MM.1S (cell line): Measurements from ENCODE around the gene BLCAP.

Experiments
- DNase-seq: peaks from one replicate; pipeline ENCODE4 v3.0.0-alpha.2; 2015
- H2AFZ ChIP-seq: fragments of 300-600 bp; sonication (generic); 2 replicates; pipeline ENCODE4 v1.6.0; 2016; ENCODE audit warnings: antibody characterized with exemption, low read length
- H3F3A ChIP-seq: fragments of 300-600 bp; sonication (generic); 2 replicates; pipeline ENCODE4 v1.6.1; 2016; ENCODE audit warnings: mild to moderate bottlenecking, antibody characterized with exemption, low read length, moderate library complexity, mixed read lengths; ENCODE audit not compliant: insufficient read depth
- H3K27ac ChIP-seq: fragments of 300-600 bp; sonication (generic); 2 replicates; pipeline ENCODE4 v1.5.1; 2016; ENCODE audit warnings: mild to moderate bottlenecking, low read length
- H3K27me3 ChIP-seq: fragments of 300-600 bp; sonication (generic); replicated peaks from 2 replicates; pipeline ENCODE4 v1.6.0; 2016; ENCODE audit warnings: low read length; ENCODE audit not compliant: insufficient read depth
- H3K36me3 ChIP-seq: fragments of 300-600 bp; sonication (generic); replicated peaks from 2 replicates; pipeline ENCODE4 v1.6.1; 2016; ENCODE audit warnings: mild to moderate bottlenecking, low read length, mixed read lengths; ENCODE audit not compliant: insufficient read depth
- H3K4me1 ChIP-seq: fragments of 300-600 bp; sonication (generic); 2 replicates; pipeline ENCODE4 v1.6.1; 2016; ENCODE audit warnings: low read length, mixed read lengths
- H3K4me2 ChIP-seq: fragments of 300-600 bp; sonication (generic); 2 replicates; pipeline ENCODE4 v1.6.0; 2016; ENCODE audit warnings: low read depth, low read length
- H3K4me3 ChIP-seq: fragments of 300-600 bp; sonication (generic); 2 replicates; pipeline ENCODE4 v1.5.1; 2016; ENCODE audit warnings: low read length, mixed read lengths
- H3K79me2 ChIP-seq: fragments of 300-600 bp; sonication (generic); 2 replicates; pipeline ENCODE4 v1.6.1; 2016; ENCODE audit warnings: mixed run types, low read length, mixed read lengths
- H3K9ac ChIP-seq: fragments of 300-600 bp; sonication (generic); 2 replicates; pipeline ENCODE4 v1.6.1; 2016; ENCODE audit warnings: low read length, mixed read lengths
- H3K9me2 ChIP-seq: fragments of 300-600 bp; sonication (generic); replicated peaks from 2 replicates; pipeline ENCODE4 v1.6.1; 2016; ENCODE audit warnings: mild to moderate bottlenecking, low read length, mixed read lengths; ENCODE audit not compliant: insufficient read depth
- H3K9me3 ChIP-seq: fragments of 300-600 bp; sonication (generic); replicated peaks from 2 replicates; pipeline ENCODE4 v1.6.1; 2016; ENCODE audit warnings: mild to moderate bottlenecking, low read length, mixed read lengths; ENCODE audit not compliant: insufficient read depth
- H4K20me1 ChIP-seq: fragments of 300-600 bp; sonication (generic); 2 replicates; pipeline ENCODE4 v1.6.1; 2016; ENCODE audit warnings: mild to moderate bottlenecking, low read length, moderate library complexity, mixed read lengths; ENCODE audit not compliant: insufficient read depth
- CTCF ChIP-seq: fragments of 300-600 bp; sonication (generic); IDR thresholded peaks from 2 replicates; pipeline ENCODE4 v1.5.1; 2016; ENCODE audit warnings: antibody characterized with exemption, low read length, mixed read lengths
- EZH2 ChIP-seq: fragments of 300-600 bp; sonication (generic); optimal IDR thresholded peaks from 2 replicates; pipeline ENCODE3; 2017; ENCODE audit warnings: low read depth, mild to moderate bottlenecking, antibody characterized with exemption, low read length, mixed read lengths
- EZH2phosphoT487 ChIP-seq: fragments of 300-600 bp; sonication (generic); IDR thresholded peaks from 2 replicates; pipeline ENCODE4 v1.6.1; 2018; ENCODE audit warnings: antibody characterized with exemption, low read length

BLCAP gene

DNA sequence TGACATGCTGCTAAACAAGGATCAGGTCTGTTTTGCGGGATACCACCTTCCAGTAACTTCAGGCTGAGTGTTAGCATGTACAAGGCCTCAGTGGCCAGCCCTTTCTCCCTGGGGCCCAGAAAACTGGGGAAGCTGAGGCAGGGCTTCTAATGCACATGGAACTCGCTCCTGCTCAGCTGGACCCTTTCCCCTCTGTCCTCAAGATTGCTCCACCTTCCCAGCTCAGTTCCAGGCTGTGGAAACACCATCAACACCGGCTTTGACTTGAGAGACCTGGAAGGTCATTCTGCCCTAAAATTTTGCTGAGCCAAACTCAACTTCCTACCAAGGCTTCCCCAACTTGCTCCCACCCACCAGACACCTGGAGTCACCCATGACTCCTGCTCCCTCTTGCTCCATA, 4.2 kb upstream of the BLCAP start:
- no peaks in the 10 kb centered on the region for H3K27me3 ChIP-seq
- H4K20me1 ChIP-seq: no peaks in the 10 kb centered on the region
- peaks cover 8% of the 10 kb centered on the region for H3K79me2 ChIP-seq
- H3F3A ChIP-seq: no peaks in the 10 kb centered on the region
- H3K27ac ChIP-seq: no peak overlapping the region
- no peaks in the 10 kb centered on the region for H3K9me3 ChIP-seq
- H3K9me2 ChIP-seq: no peaks in the 10 kb centered on the region
- no peak overlapping the region for H3K4me3 ChIP-seq
- no peak overlapping the region for H3K4me2 ChIP-seq
- no peaks in the 10 kb centered on the region for H3K36me3 ChIP-seq
- no peak overlapping the region for H2AFZ ChIP-seq
- H3K9ac ChIP-seq: no peak overlapping the region
- peaks cover 15% of the 10 kb centered on the region for H3K4me1 ChIP-seq
- DNase-seq: no peak
- no peak for TF ChIP-seq EZH2
- no peak for TF ChIP-seq CTCF
- TF ChIP-seq EZH2phosphoT487: no peak

GRCh38 chr20:37530696-37531095, 3.0 kb upstream of the BLCAP start:
- Histone ChIP-seq H3F3A (no peaks in the 10 kb centered on the region; the same call in 1 of the 2 replicates), H3K4me1 (peaks cover 26% of the 10 kb centered on the region), H3K27me3 (no peaks in the 10 kb centered on the region), H3K4me2 (no peak overlapping the region), H3K79me2 (peaks cover 18% of the 10 kb centered on the region), H3K9me3 (no peaks in the 10 kb centered on the region), H4K20me1 (no peaks in the 10 kb centered on the region), H3K36me3 (no peaks in the 10 kb centered on the region), H3K9me2 (no peaks in the 10 kb centered on the region), H3K27ac (no peak overlapping the region), H2AFZ (no peak overlapping the region), H3K9ac (no peak overlapping the region), H3K4me3 (no peak overlapping the region)
- TF ChIP-seq EZH2phosphoT487 (no peak), CTCF (no peak), EZH2 (no peak)
- no peak for DNase-seq

GRCh38 chr20:37529968-37530600, 2.4 kb upstream of the BLCAP start:
- no peaks in the 10 kb centered on the region for H4K20me1 ChIP-seq
- TF ChIP-seq CTCF: no peak
- TF ChIP-seq EZH2phosphoT487: no peak
- no peak for TF ChIP-seq EZH2
- no peaks in the 10 kb centered on the region for H3K9me3 ChIP-seq
- H3K27ac ChIP-seq: no peak overlapping the region
- no peak overlapping the region for H3K4me2 ChIP-seq
- H3K36me3 ChIP-seq: no peaks in the 10 kb centered on the region
- no peaks in the 10 kb centered on the region for H3K27me3 ChIP-seq
- no peaks in the 10 kb centered on the region for H3K9me2 ChIP-seq
- H2AFZ ChIP-seq: no peak overlapping the region
- H3K9ac ChIP-seq: no peak overlapping the region
- peaks cover 3% of the 10 kb centered on the region; the same call in 1 of the 2 replicates for H3F3A ChIP-seq
- peaks cover 26% of the 10 kb centered on the region for H3K4me1 ChIP-seq
- no peak overlapping the region for H3K4me3 ChIP-seq
- DNase-seq: no peak
- peaks cover 21% of the 10 kb centered on the region for H3K79me2 ChIP-seq
